ENCODE measurements around the gene IL20. TPM values are rescaled to one million over a fixed set of nuclear protein-coding genes. Genes with fewer than 3 reads are reported as not detected.

The IL20 gene
- total RNA-seq, 1 donor from 2014 or later, result not detected

DNA sequence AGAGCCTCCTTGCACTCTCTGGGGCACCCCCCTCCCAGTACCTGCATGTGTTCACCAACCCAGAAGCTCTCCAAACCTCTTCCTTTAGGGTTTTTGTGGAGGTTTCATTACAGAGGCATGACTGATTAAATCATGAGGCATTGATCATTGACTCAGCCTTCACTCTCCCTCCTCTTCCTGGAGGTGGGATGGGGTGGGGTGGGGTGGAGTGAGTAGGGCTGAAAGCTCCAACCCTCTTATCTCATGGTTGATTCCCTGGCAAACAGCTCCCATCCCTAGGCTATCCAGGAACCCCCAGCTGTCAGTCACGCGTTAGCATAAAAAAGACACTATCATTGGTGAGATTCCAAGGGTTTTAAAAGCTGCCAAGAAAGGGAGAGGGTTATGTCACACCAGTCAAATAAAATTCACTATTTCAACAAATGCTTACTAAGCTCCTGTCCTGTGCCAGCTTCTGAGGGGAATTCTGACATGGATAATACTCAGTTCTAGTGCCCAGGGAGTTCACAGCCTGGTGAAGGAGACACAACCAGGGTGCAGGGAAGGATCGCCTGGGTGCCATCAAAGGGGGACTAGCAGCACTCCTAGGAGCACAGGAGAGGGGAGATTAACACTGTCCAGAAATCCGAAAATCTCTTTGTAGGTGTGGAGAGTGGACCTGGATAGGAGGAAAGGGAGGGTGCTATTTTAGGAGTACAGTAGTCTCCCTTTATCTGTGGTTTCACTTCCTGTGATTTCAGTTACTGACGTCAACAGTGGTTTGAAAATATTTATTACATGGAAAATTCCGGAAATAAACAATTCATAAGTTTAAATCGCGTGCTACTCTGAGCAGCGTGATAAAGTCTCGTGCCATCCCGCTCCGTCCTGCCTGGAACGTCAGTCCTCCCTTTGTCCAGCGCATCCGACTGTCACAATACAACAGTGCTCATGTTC, 25.0 kb downstream of the IL20 start:
- no peak overlapping the region for H3K4me3 Mint-ChIP-seq (ENCODE audit: unreplicated experiment)
- H3K27me3 Mint-ChIP-seq (ENCODE audit: unreplicated experiment), result peaks cover 32% of the 10 kb centered on the region
- no peak overlapping the region for H3K27ac Mint-ChIP-seq (ENCODE audit: unreplicated experiment)
- no peak for DNase-seq (ENCODE audit: extremely low spot score, unreplicated experiment)
- TF ChIP-seq, protein P1, sequence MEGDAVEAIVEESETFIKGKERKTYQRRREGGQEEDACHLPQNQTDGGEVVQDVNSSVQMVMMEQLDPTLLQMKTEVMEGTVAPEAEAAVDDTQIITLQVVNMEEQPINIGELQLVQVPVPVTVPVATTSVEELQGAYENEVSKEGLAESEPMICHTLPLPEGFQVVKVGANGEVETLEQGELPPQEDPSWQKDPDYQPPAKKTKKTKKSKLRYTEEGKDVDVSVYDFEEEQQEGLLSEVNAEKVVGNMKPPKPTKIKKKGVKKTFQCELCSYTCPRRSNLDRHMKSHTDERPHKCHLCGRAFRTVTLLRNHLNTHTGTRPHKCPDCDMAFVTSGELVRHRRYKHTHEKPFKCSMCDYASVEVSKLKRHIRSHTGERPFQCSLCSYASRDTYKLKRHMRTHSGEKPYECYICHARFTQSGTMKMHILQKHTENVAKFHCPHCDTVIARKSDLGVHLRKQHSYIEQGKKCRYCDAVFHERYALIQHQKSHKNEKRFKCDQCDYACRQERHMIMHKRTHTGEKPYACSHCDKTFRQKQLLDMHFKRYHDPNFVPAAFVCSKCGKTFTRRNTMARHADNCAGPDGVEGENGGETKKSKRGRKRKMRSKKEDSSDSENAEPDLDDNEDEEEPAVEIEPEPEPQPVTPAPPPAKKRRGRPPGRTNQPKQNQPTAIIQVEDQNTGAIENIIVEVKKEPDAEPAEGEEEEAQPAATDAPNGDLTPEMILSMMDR (IDR thresholded peaks at IDR 0.05), result no peak
- no peaks in the 10 kb centered on the region for H3K9me3 Mint-ChIP-seq (ENCODE audit: unreplicated experiment)
- no peaks in the 10 kb centered on the region for H3K4me1 Mint-ChIP-seq (ENCODE audit: unreplicated experiment)
- H3K36me3 Mint-ChIP-seq (ENCODE audit: unreplicated experiment), result no peaks in the 10 kb centered on the region

DNA sequence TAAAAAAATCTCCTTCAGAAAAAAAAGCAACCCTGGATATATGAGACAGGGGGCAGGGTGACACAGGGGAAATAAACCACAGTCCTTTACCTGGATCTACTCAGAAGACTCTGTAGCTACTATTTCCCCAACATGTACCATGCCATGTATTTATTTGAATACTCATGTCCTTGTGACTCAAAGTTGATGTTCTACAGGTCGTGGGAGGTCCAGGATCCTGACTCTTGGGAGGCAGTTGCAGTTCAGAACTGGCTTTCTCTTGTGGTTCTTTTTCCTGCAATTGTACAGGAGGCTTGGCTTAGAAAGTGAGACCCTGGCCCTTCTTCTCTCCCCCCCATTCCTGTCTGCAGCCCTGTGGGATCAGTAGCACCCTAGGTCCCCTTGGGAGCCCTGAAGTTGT, 26.0 kb downstream of the IL20 start:
- TF ChIP-seq, protein P1 (IDR thresholded peaks at IDR 0.05), result no peak
- Mint-ChIP-seq H3K4me1 (ENCODE audit: unreplicated experiment) (no peaks in the 10 kb centered on the region), H3K27me3 (ENCODE audit: unreplicated experiment) (peaks cover 24% of the 10 kb centered on the region), H3K4me3 (ENCODE audit: unreplicated experiment) (no peak overlapping the region), H3K36me3 (ENCODE audit: unreplicated experiment) (no peaks in the 10 kb centered on the region), H3K9me3 (ENCODE audit: unreplicated experiment) (no peaks in the 10 kb centered on the region), H3K27ac (ENCODE audit: unreplicated experiment) (no peak overlapping the region)
- DNase-seq (ENCODE audit: extremely low spot score, unreplicated experiment), result no peak

DNA sequence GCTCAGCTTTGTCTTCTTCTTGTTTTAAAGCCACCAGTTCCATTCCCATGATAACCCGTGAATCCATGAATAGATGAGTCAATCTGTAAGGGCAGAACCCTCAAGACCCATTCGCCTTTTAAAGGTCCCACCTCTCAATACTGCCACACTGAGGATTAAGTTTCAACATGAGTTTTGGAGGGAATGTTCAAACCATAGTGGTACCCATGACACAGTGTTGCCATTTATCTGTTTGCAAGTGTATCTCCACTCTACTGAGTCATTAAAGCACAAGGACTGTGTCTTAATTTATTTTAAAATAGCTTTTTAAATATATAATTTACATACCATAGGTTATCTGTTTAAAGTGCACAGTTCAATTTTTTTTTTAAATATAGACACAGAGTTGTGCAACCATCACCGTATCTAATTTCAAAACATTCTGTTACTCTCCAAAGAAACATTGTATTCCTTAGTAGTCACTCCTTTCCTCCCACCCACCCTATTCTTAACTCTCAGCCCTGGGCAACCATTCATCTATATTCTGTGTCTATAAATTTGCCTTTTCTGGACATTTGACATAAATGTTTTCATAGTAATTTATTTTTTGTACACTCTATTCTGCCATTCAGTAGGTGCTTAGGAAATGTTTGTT, 27.0 kb downstream of the IL20 start:
- Mint-ChIP-seq H3K9me3 (ENCODE audit: unreplicated experiment) (no peaks in the 10 kb centered on the region), H3K27ac (ENCODE audit: unreplicated experiment) (no peak overlapping the region), H3K4me3 (ENCODE audit: unreplicated experiment) (no peak overlapping the region), H3K36me3 (ENCODE audit: unreplicated experiment) (no peaks in the 10 kb centered on the region), H3K4me1 (ENCODE audit: unreplicated experiment) (no peaks in the 10 kb centered on the region), H3K27me3 (ENCODE audit: unreplicated experiment) (peaks cover 21% of the 10 kb centered on the region)
- TF ChIP-seq, protein P1 (IDR thresholded peaks at IDR 0.05), result no peak
- DNase-seq (ENCODE audit: extremely low spot score, unreplicated experiment), result no peak

DNA sequence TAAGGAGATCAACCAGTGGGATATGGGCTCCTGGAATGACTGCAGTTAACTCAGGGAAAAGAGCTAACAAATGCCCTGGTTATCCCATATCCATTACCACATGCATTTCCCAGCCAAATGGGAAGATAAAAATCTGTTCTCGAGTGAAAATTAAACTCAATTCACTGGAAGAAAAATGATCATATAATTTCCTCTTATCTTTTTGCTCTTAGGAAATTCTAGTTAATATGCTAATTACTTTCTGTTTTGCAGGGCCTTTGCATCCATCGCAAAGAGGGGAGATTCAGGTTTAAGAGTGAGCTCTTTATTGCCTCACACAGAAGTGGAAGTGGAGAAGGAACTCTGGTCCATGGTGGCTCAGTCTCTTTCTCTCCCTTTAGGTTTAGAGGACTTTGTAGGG, 28.0 kb downstream of the IL20 start:
- H3K4me1 Mint-ChIP-seq (ENCODE audit: unreplicated experiment), result peaks cover 3% of the 10 kb centered on the region
- peaks cover 13% of the 10 kb centered on the region for H3K27me3 Mint-ChIP-seq (ENCODE audit: unreplicated experiment)
- no peaks in the 10 kb centered on the region for H3K9me3 Mint-ChIP-seq (ENCODE audit: unreplicated experiment)
- no peak for DNase-seq (ENCODE audit: extremely low spot score, unreplicated experiment)
- no peaks in the 10 kb centered on the region for H3K36me3 Mint-ChIP-seq (ENCODE audit: unreplicated experiment)
- H3K4me3 Mint-ChIP-seq (ENCODE audit: unreplicated experiment), result no peak overlapping the region
- H3K27ac Mint-ChIP-seq (ENCODE audit: unreplicated experiment), result no peak overlapping the region
- TF ChIP-seq, protein P1 (IDR thresholded peaks at IDR 0.05), result no peak

DNA sequence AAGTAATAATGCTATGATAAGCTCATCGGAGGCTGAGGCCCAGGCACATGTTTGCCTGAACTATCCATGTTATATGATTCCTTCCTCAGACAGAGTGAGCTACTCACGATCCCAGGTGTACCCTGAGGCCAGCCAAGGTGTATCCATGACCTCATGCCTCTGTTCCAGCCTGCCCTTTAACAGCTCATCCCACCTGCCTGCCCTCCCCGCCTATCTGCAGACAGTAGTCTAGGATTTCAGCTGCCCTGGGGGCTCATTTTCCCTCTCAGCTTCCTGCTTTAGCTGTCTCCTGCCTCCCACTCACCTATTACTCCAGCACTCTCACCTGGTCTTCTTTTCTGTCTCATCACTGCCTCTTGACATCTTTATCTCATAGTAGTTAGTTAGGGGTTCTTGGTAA, 29.9 kb downstream of the IL20 start:
- TF ChIP-seq, protein P1 (IDR thresholded peaks at IDR 0.05), result no peak
- no peak overlapping the region for H3K27ac Mint-ChIP-seq (ENCODE audit: unreplicated experiment)
- peaks cover 7% of the 10 kb centered on the region for H3K27me3 Mint-ChIP-seq (ENCODE audit: unreplicated experiment)
- H3K4me1 Mint-ChIP-seq (ENCODE audit: unreplicated experiment), result peaks cover 5% of the 10 kb centered on the region
- H3K9me3 Mint-ChIP-seq (ENCODE audit: unreplicated experiment), result no peaks in the 10 kb centered on the region
- peak; percentile 36 for DNase-seq (ENCODE audit: extremely low spot score, unreplicated experiment)
- no peaks in the 10 kb centered on the region for H3K36me3 Mint-ChIP-seq (ENCODE audit: unreplicated experiment)
- no peak overlapping the region for H3K4me3 Mint-ChIP-seq (ENCODE audit: unreplicated experiment)
